ENCODE measurements around the gene ALDH3A1. TPM values are rescaled to one million over a fixed set of nuclear protein-coding genes. Genes with fewer than 3 reads are reported as not detected.

Gene ALDH3A1
- total RNA-seq, 1 experiment from 2014 or later: 0.38 TPM

- H3K4me3 Mint-ChIP-seq (ENCODE audit: low read depth, unreplicated experiment): no peak overlapping the region
- BruUV-seq (replicated peaks): no TSS peak
Observed at GRCh38 chr17:19753051-19753509, 5.0 kb upstream of the ALDH3A1 start.

GRCh38 chr17:19752216-19753050 lies 4.3 kb upstream of the ALDH3A1 start:
- no peak for DNase-seq
- CTCF ChIA-PET: interaction anchor here (1.5 to 1.7 kb wide), 2 partner anchors 10 to 104 kb away, joined by 4 to 11 read pairs; partner anchors contain the start of gene ALDH3A2
- peaks cover 31% of the 10 kb centered on the region for H3K4me1 Mint-ChIP-seq (ENCODE audit: low read depth, unreplicated experiment)
- intact Hi-C loops (cut with micrococcal nuclease; ENCODE audit: unreplicated experiment): no loop called here
- H3K4me3 Mint-ChIP-seq (ENCODE audit: low read depth, unreplicated experiment): no peak overlapping the region
- no peak for TF ChIP-seq CTCF (IDR thresholded peaks at IDR 0.05; ENCODE audit: unreplicated experiment)
- H3K27me3 Mint-ChIP-seq (ENCODE audit: unreplicated experiment): no peaks in the 10 kb centered on the region
- BruUV-seq (replicated peaks): no TSS peak
- H3K27ac Mint-ChIP-seq (ENCODE audit: unreplicated experiment): peak overlapping the region; percentile 72
- H3K36me3 Mint-ChIP-seq (ENCODE audit: insufficient read depth, unreplicated experiment): peaks cover 4% of the 10 kb centered on the region
- H3K9me3 Mint-ChIP-seq (ENCODE audit: low read depth, unreplicated experiment): no peaks in the 10 kb centered on the region

More at GRCh38 chr17:19753051-19753509, 5.0 kb upstream of the ALDH3A1 start:
- no peaks in the 10 kb centered on the region for H3K27me3 Mint-ChIP-seq (ENCODE audit: unreplicated experiment)
- peak overlapping the region; percentile 72 for H3K27ac Mint-ChIP-seq (ENCODE audit: unreplicated experiment)
- CTCF ChIA-PET: interaction anchor here (1.1 to 1.7 kb wide), 4 partner anchors 8 to 104 kb away, joined by 3 to 11 read pairs (median 5); partner anchors contain the start of gene ALDH3A2
- intact Hi-C loops (cut with micrococcal nuclease; ENCODE audit: unreplicated experiment): no loop called here
- H3K9me3 Mint-ChIP-seq (ENCODE audit: low read depth, unreplicated experiment): no peaks in the 10 kb centered on the region
- peaks cover 31% of the 10 kb centered on the region for H3K4me1 Mint-ChIP-seq (ENCODE audit: low read depth, unreplicated experiment)
- no peak for TF ChIP-seq CTCF (IDR thresholded peaks at IDR 0.05; ENCODE audit: unreplicated experiment)
- peak; percentile 79 for DNase-seq
- H3K36me3 Mint-ChIP-seq (ENCODE audit: insufficient read depth, unreplicated experiment): peaks cover under 1% of the 10 kb centered on the region

GRCh38 chr17:19750835-19751234 lies 2.7 kb upstream of the ALDH3A1 start:
- intact Hi-C loops (cut with micrococcal nuclease; ENCODE audit: unreplicated experiment): no loop called here
- CTCF ChIA-PET: no interaction called here
- H3K9me3 Mint-ChIP-seq (ENCODE audit: low read depth, unreplicated experiment): no peaks in the 10 kb centered on the region
- H3K4me3 Mint-ChIP-seq (ENCODE audit: low read depth, unreplicated experiment): no peak overlapping the region
- TF ChIP-seq CTCF (IDR thresholded peaks at IDR 0.05; ENCODE audit: unreplicated experiment): no peak
- no TSS peak for BruUV-seq (replicated peaks)
- DNase-seq: no peak
- H3K4me1 Mint-ChIP-seq (ENCODE audit: low read depth, unreplicated experiment): peaks cover 36% of the 10 kb centered on the region
- H3K27me3 Mint-ChIP-seq (ENCODE audit: unreplicated experiment): no peaks in the 10 kb centered on the region
- H3K36me3 Mint-ChIP-seq (ENCODE audit: insufficient read depth, unreplicated experiment): peaks cover 4% of the 10 kb centered on the region
- H3K27ac Mint-ChIP-seq (ENCODE audit: unreplicated experiment): peak overlapping the region; percentile 33

GRCh38 chr17:19750020-19750572 lies 2.0 kb upstream of the ALDH3A1 start:
- DNase-seq: no peak
- Mint-ChIP-seq H3K27me3 (ENCODE audit: unreplicated experiment) (no peaks in the 10 kb centered on the region), H3K27ac (ENCODE audit: unreplicated experiment) (no peak overlapping the region), H3K36me3 (ENCODE audit: insufficient read depth, unreplicated experiment) (peaks cover 9% of the 10 kb centered on the region), H3K4me1 (ENCODE audit: low read depth, unreplicated experiment) (peaks cover 37% of the 10 kb centered on the region), H3K9me3 (ENCODE audit: low read depth, unreplicated experiment) (no peaks in the 10 kb centered on the region), H3K4me3 (ENCODE audit: low read depth, unreplicated experiment) (no peak overlapping the region)
- CTCF ChIA-PET: no interaction called here
- TF ChIP-seq CTCF (IDR thresholded peaks at IDR 0.05; ENCODE audit: unreplicated experiment): no peak
- no TSS peak for BruUV-seq (replicated peaks)
- intact Hi-C loops (cut with micrococcal nuclease; ENCODE audit: unreplicated experiment): no loop called here
